ENCODE results near the gene CCDC91.

GRCh38 chr12:28374556-28374955 lies 184.3 kb downstream of the CCDC91 start:
- TF ChIP-seq CTCF (IDR thresholded peaks at IDR 0.05; ENCODE audit: poor library complexity, severe bottlenecking) (no peak), EZH2 (IDR thresholded peaks at IDR 0.05; ENCODE audit: borderline replicate concordance, insufficient read depth, low read length, poor library complexity, severe bottlenecking) (no peak), TAF1 (IDR thresholded peaks at IDR 0.05; ENCODE audit: low read depth) (no peak), REST (IDR thresholded peaks at IDR 0.05; ENCODE audit: borderline replicate concordance) (no peak), POLR2AphosphoS5 (IDR thresholded peaks at IDR 0.05) (no peak), SMC3 (conservative IDR thresholded peaks at IDR 0.05; ENCODE audit: poor library complexity) (no peak)

All from neural cell (in vitro differentiated cells).